Kidney tubule cell (primary cell): Measurements from ENCODE around the gene ATP8B4.
A peak's percentile ranks its signal among the peaks of the same experiment; 100 is the strongest.

ENCODE experiments used
- DNase-seq: peaks from one replicate; pipeline ENCODE4 v3.0.0-alpha.2; 2018; ENCODE audit warnings: low spot score

The ATP8B4 gene

GRCh38 chr15:49953421-49953820, 165.6 kb downstream of the ATP8B4 start:
- no peak for DNase-seq

GRCh38 chr15:49946681-49947080, 172.4 kb downstream of the ATP8B4 start:
- DNase-seq, result peak; percentile 73

GRCh38 chr15:49934487-49934886, 184.5 kb downstream of the ATP8B4 start:
- no peak for DNase-seq

GRCh38 chr15:49927189-49927861, 191.7 kb downstream of the ATP8B4 start:
- no peak for DNase-seq

GRCh38 chr15:49926740-49927139, 192.3 kb downstream of the ATP8B4 start:
- DNase-seq, result no peak

GRCh38 chr15:49923671-49924070, 195.4 kb downstream of the ATP8B4 start:
- DNase-seq, result no peak

GRCh38 chr15:49919034-49919433, 200.0 kb downstream of the ATP8B4 start:
- no peak for DNase-seq

GRCh38 chr15:49918121-49918520, 200.9 kb downstream of the ATP8B4 start:
- peak; percentile 30 for DNase-seq

GRCh38 chr15:49916998-49917397, 202.0 kb downstream of the ATP8B4 start:
- DNase-seq, result no peak

- no peak for DNase-seq
Measured at GRCh38 chr15:49915822-49916221, 203.2 kb downstream of the ATP8B4 start.

- no peak for DNase-seq
Measured at GRCh38 chr15:49908933-49909295, 210.1 kb downstream of the ATP8B4 start.

GRCh38 chr15:49908236-49908932, 210.6 kb downstream of the ATP8B4 start:
- DNase-seq, result no peak

GRCh38 chr15:49906966-49907365, 212.1 kb downstream of the ATP8B4 start:
- no peak for DNase-seq

GRCh38 chr15:49905221-49905620, 213.8 kb downstream of the ATP8B4 start:
- DNase-seq, result no peak

- DNase-seq, result no peak
Measured at GRCh38 chr15:49904296-49904695, 214.7 kb downstream of the ATP8B4 start.

GRCh38 chr15:49902685-49903501, 216.1 kb downstream of the ATP8B4 start:
- DNase-seq, result no peak

- no peak for DNase-seq
Measured at GRCh38 chr15:49901996-49902684, 216.9 kb downstream of the ATP8B4 start.

GRCh38 chr15:49901321-49901720, 217.7 kb downstream of the ATP8B4 start:
- DNase-seq, result no peak

GRCh38 chr15:49900903-49901235, 218.2 kb downstream of the ATP8B4 start:
- no peak for DNase-seq

- DNase-seq, result no peak
Measured at GRCh38 chr15:49900006-49900902, 218.8 kb downstream of the ATP8B4 start.

GRCh38 chr15:49898575-49899283, 220.3 kb downstream of the ATP8B4 start:
- no peak for DNase-seq
